Neural progenitor cell (in vitro differentiated cells): ENCODE data around the gene UBE2F.

Source experiments
- CTCF ChIP-seq: fragments of 200-600 bp; sonication (generic); IDR thresholded peaks from 2 replicates; pipeline ENCODE4 v1.5.1; 2017; ENCODE audit warnings: antibody characterized with exemption, mild to moderate bottlenecking
- EZH2 ChIP-seq: fragments of 200-600 bp; sonication (generic); IDR thresholded peaks from 2 replicates; pipeline ENCODE4 v1.6.1; 2017; ENCODE audit warnings: antibody characterized with exemption, mild to moderate bottlenecking, moderate library complexity
- EZH2phosphoT487 ChIP-seq: fragments of 200-600 bp; sonication (generic); IDR thresholded peaks from 2 replicates; pipeline ENCODE4 v1.6.1; 2017; ENCODE audit warnings: antibody characterized with exemption

- TF ChIP-seq CTCF (no peak), EZH2 (no peak), EZH2phosphoT487 (no peak)
These were observed 29.3 kb downstream of the UBE2F start for GRCh38 chr2:237996021-237996593.
